ENCODE data around the gene RPL13A.

Gene RPL13A

DNA sequence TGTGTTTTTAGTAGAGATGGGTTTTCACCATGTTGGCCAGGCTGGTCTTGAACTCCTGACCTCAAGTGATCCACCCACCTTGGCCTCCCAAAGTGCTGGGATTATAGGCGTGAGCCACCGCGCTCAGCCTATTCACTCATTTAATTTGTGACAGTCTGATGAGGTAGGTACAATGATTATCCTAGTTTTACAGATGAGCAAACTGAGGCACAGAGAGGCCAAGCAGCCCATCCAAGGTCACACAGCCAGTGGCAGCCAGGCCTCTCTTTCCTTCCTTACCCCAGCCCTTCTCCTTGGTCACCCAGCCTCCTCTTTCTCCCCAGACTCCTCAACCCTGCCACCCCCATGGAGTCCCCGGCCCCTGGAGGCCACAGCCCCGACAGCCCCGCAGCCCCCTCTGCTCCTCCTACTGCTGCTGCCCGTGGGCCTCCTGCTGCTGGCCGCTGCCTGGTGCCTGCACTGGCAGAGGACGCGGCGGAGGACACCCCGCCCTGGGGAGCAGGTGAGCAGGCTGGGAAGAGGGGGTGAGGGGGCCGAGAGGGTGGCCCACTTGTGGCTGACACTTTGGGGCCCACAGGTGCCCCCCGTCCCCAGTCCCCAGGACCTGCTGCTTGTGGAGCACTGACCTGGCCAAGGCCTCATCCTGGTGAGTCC, 7.3 kb upstream of the RPL13A start:
- DNase-seq (ENCODE audit: low read depth in 4 of 4, low spot score in 1 of 4), result no peak

DNA sequence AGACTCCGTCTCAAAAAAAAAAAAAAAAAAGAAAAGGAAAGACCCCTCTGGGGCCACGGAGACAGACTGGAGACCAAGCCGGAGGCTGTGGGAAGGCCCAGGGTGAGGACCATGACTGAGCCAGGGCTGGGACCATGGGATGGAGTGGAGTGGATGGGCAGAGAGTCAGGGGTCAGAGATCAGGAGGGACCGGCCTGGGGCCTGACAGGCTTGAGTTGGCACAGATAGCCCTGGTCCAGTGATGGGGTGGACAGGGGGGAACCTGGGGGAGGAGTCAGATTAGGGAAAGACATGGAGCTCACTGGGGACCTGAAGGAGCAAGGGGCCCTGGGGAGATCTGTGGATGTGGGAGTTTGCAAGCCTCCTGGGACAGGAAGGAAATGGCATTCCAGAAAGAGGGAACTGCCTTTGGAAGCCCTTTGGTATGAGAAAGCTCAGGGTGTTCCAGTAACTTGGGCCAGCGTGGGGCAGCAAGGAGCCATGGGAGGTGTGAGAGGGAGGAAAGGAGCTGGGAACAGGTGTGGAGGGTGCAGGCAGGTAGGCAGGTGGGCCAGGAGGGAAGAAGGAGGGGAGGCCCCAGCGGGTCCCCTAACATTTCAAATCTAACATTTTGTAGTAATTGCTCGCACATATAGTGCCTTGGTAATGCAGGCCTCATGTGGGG, 6.3 kb upstream of the RPL13A start:
- no peak for DNase-seq (ENCODE audit: low read depth in 4 of 4, low spot score in 1 of 4)

DNA sequence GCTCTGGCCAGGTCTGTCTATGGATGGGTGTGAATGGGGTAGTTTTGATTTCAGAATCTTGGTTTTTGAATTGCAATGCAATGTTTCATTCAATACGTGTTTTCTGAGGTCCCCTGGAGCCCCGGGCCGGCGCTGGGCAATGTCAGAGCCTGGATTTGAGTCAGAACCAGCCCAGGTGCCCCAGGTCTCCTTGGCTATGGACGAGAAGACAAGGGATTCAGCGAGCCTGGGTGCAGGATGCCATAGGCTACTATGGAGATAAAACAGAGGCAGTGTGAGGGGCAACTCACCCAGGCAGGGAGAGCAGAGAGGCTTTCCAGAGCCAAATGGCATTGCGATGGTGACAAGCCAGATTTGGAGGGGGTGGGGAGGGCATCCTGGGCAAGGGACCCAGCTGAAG, 1.2 kb upstream of the RPL13A start:
- DNase-seq (ENCODE audit: low read depth in 4 of 4, low spot score in 1 of 4), result no peak

DNA sequence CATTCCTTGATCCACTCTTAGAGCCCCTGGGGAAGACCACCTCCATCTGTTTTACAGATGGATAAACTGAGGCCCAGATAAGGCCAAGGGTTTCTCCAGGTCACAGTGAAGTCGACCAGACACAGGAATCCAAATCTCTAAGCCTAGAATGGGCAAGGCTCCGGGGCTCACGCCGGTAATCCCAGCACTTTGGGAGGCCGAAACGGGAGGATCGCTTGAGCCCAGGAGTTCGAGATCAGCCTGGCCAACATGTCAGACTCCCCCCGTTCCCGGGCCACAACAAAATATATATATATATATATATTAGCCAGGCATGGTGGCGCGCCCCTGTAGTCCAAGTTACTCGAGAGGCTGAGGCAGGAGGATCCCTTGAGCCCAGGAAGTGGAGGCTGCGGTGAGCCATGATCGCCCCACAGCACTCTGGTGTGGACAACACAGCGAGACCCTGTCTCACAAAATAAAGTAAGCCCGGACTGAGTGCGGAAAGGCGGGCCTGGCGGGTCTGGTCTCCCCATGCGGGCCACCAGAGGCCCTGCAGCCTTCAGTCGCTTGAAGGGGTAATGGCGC, 615 bp upstream of the RPL13A start:
- no peak for DNase-seq (ENCODE audit: low read depth in 4 of 4, low spot score in 1 of 4)

DNA sequence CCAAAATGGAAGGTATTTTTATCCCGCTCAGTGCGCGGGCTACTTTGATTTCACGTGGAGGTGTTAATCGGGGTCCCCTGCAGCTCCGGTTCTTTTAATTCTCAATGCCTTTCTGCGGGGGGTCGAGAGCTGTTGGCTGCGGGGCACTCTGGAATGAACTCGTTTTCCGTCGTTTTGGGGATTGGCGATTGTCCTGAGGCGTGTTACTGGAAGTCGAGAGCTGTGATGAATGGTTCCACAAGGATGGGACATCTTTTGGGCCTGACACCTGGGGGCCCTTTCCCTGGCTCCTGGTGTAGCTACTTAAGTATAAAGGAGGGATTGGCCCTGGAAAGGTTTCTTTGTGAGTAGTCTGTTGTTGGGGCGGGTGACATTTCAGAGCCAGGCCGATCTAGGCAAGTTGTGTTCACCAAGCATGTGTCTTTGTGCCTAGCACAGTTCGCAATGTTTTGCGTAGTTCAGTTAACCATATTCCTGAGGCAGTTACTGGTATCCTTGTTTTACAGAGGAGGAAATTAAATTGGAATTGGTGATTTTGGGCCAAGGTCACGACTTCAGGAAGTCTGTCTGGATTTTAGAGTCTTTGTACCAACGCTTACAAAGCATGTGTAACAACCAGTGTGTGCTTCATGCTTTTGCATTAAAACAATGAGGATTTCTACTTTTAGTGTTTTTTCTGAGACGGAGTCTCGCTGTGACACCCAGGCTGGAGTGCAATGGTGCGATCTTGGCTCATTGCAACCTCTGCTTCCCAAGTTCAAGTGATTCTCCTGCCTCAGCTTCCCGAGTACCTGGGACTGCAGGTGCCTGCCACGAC, 846 bp downstream of the RPL13A start:
- DNase-seq (ENCODE audit: low read depth in 4 of 4, low spot score in 1 of 4), result no peak

DNA sequence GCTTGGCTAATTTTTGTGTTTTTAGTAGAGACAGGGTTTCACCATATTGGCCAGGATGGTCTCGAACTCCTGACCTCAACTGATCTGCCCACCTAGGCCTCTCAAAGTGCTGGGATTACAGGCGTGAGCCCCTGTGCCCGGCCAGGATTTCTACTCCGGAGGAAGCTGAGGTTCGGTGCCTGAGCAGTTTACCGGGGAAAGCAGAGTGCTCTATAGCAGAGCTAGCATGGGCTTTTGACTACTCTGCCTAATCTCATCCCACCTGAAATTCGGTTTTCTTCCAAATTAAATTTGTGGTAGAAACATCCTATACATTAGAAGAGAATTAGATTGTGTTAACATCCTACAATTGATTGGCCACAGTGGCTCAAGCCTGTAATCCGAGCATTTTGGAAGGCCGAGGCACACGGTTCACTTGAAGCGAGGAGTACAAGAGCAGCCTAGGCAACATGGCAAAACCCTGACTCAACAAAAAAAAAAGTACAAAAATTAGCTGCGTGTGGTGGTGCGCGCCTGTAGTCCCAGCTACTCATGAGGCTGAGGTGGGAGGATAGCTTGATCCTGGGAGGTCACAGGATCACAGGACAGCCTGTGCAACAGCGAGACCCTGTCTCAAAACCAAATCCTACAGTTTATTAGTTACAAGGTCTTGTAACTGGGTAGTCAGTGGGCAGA, 1.6 kb downstream of the RPL13A start:
- no peak for DNase-seq (ENCODE audit: low read depth in 4 of 4, low spot score in 1 of 4)

DNA sequence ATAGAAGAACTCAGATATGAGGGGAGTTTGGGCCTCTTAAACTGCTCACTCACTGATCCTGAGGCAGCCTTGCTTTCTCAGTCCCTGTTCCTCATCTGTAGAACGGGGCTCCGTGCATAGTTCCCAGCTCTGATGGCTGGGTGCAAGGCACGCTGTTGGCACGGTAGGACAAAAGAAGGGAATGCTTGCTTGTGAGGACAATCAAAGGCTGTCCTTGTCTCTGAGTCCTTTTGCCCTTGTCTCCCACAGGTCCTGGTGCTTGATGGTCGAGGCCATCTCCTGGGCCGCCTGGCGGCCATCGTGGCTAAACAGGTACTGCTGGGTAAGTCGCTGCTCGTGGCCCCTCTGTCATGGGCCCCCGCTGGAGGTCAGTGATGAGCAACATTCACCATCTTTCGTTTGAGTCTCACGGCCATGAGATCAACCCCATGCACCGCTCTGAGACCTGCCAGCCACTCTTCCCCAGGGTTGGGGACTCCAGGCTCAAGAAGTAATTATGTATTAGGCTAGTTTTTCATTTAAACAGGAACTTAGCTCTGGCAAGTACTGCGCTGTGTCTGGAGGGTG, 2.3 kb downstream of the RPL13A start:
- DNase-seq (ENCODE audit: low read depth in 4 of 4, low spot score in 1 of 4), result peak in 1 of 4 experiments; percentile 23

DNA sequence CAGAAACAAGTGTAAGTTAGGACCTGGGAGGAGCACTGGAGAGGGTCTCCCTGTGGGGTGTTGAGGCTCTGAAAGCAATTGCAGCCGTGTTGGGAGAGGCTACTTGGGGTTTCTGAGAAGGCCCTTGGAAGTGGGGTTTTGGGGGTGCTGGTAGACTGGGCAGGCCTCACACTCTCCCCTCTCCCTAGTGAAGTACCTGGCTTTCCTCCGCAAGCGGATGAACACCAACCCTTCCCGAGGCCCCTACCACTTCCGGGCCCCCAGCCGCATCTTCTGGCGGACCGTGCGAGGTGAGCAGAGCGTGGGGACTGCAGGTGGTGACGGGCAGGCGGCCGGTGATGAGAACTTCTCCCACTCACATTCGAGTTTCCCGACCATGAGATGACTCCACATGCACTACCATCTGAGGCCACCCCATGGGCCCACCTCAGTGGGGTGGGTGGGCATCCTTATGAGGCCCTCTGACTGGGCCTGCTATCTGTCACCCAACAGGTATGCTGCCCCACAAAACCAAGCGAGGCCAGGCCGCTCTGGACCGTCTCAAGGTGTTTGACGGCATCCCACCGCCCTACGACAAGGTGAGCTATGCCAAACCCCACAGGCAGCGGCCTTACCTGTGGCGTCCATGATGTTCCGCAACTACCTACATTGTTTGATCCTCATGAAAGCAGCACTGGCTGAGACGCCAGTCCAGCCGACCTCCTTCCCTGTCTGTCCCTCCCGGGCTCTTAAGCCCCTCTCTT, 3.0 kb downstream of the RPL13A start:
- DNase-seq (ENCODE audit: low read depth in 4 of 4, low spot score in 1 of 4), result no peak

DNA sequence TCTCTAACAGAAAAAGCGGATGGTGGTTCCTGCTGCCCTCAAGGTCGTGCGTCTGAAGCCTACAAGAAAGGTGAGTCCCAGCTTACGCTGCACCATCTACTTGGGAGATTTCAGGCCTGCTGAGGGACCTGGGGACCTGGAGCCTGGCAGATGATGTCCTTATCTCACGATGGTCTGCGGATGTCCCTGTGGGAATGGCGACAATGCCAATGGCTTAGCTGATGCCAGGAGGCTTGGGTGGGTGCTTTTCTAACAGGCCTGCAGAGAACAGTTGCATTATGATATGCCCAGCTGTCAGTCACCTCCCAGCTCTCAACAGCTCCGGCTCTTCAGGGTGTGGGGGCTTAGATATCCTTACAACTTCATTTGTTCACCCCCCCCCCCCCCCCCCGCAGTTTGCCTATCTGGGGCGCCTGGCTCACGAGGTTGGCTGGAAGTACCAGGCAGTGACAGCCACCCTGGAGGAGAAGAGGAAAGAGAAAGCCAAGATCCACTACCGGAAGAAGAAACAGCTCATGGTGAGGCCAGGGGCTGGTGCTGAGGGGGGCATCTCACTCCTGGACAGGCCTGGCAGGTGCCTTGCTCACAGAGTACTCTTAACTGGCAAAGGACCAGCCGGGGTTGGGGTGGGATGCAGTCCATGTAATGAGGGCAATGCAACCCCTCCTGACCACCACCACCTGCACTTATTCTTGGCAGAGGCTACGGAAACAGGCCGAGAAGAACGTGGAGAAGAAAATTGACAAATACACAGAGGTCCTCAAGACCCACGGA, 3.8 kb downstream of the RPL13A start:
- no peak for DNase-seq (ENCODE audit: low read depth in 4 of 4, low spot score in 1 of 4)

DNA sequence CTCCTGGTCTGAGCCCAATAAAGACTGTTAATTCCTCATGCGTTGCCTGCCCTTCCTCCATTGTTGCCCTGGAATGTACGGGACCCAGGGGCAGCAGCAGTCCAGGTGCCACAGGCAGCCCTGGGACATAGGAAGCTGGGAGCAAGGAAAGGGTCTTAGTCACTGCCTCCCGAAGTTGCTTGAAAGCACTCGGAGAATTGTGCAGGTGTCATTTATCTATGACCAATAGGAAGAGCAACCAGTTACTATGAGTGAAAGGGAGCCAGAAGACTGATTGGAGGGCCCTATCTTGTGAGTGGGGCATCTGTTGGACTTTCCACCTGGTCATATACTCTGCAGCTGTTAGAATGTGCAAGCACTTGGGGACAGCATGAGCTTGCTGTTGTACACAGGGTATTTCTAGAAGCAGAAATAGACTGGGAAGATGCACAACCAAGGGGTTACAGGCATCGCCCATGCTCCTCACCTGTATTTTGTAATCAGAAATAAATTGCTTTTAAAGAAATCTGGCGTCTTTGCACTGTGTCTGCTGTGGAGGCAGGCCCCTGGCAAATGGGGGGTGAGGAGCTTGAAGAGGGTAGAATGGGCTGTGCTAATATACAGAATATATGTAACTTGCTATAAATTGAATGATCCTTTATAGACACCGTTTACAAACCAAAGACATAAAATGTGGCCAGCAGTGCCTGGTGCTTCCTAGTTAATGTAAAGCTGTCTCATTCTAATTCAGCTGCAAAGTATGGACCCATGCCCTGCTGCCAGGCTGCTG, 4.6 kb downstream of the RPL13A start:
- DNase-seq (ENCODE audit: low read depth in 4 of 4, low spot score in 1 of 4), result no peak

DNA sequence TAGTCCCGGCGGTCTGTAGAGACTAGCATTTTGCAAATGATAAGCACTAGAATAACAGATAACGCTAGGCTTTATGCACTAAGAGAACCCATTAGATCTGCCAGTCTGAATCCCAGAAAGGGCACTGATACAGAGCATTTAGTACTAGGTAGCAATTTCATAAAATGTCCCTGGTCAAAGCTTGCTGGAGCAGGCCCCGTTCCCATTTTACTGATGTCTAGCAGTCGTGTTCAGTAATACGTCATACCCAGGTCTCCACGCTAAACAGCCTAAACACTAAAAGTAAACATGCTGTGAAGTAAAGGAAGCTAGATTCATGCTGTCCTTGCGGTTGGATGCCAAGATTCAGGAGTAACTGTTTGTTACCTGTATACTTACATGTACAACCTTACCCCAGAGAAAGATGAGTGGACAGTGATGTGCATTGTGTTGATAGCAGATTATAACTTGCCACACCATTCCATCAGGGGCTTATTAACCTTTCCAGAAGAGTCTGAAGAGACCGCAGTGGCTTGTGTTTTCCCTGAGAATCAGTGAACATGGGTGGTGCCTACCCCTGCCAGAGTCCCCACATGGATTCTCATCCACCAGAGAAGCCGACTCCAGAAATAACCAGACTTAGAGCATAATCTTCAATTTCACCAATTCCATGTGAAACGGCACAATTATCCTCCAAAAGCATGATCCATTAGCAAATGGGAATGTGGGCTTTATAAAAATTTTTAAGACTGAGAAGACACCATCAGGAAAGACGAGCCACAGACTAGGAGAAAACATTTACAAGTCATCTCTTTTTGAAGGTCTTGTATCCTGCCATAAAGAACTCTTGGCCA, 5.4 kb downstream of the RPL13A start:
- peak in 1 of 4 experiments; percentile 34 for DNase-seq (ENCODE audit: low read depth in 4 of 4, low spot score in 1 of 4)

DNA sequence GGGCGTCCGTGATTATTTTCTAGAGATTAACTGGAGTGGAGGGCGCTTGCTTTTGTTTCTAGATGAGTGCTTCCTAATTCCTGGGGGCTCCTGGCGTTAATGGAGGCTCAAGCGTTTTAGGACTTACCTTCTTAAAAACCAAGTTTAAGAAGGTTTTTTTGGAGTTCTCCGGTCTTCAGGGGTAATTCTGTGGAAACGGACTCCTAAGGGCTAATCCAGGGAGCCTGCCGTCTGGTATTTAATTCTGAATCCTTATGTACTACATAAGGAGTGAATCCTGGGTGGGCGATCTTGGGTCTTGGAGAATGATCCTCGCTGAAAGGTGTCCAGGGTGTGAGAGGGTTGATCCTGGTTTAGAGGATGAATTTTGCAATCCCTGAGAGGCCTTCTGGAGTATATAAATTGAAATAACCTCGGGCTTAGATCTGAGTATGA, 9.2 kb downstream of the RPL13A start:
- DNase-seq (ENCODE audit: low read depth in 4 of 4, low spot score in 1 of 4), result no peak

DNA sequence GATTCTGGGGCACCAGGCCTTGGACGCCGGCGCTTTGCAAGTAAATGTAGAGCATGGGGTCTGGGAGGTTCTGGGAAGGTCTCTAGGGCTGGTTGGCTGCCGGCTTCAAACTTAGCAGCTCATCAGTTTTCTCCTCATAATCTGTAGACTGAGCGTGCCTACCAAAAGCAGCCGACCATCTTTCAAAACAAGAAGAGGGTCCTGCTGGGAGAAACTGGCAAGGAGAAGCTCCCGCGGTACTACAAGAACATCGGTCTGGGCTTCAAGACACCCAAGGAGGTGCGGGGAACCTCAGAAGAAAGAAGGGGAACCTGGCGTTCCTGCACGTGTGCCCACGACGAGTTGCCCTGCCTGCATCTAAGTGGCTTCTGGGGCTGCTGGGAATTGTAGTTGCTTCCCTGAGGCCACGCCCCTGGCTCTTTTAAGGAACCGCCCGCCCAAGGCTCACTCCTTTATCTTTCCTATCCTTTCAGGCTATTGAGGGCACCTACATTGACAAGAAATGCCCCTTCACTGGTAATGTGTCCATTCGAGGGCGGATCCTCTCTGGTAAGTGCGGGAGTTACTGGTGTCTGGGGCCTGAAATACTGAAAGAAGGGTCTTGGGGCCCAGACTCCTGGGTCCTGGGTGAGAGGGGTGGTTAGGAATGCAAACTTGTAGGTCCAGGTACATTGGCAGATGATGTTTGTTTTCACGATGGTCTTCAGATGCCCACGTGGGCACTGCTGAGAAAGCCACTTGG, 9.8 kb downstream of the RPL13A start:
- DNase-seq (ENCODE audit: low read depth in 4 of 4, low spot score in 1 of 4), result peak in 2 of 4 experiments; percentile 67 to 68

DNA sequence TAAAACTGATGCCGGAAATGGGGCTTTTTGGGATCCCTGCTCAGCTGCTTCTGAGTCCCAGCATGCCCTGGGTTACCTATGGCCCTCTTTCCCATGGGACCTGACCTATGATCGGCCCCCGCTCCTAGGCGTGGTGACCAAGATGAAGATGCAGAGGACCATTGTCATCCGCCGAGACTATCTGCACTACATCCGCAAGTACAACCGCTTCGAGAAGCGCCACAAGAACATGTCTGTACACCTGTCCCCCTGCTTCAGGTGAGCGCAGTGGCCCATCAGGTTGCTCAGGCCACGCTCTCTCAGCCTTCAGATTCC, 10.3 kb downstream of the RPL13A start:
- no peak for DNase-seq (ENCODE audit: low read depth in 4 of 4, low spot score in 1 of 4)

DNA sequence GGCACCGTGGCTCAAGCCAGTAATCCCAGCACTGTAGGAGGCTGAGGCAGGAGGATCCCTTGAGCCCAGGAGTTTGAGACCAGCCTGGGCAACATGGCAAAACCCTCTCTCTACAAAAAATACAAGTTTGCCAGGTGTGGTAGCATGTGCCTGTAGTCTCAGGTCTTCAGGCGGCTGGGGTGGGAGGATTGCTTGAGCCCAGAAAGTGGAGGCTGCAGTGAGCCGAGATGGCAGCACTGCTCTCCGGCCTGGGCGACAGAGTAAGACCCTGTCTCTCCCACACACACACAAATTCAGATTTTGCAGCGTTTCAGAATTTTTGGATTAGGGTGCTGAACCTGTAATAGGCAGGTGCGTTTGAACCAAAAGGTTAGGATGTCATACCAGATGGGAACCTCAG, 11.1 kb downstream of the RPL13A start:
- DNase-seq (ENCODE audit: low read depth in 4 of 4, low spot score in 1 of 4), result no peak

DNA sequence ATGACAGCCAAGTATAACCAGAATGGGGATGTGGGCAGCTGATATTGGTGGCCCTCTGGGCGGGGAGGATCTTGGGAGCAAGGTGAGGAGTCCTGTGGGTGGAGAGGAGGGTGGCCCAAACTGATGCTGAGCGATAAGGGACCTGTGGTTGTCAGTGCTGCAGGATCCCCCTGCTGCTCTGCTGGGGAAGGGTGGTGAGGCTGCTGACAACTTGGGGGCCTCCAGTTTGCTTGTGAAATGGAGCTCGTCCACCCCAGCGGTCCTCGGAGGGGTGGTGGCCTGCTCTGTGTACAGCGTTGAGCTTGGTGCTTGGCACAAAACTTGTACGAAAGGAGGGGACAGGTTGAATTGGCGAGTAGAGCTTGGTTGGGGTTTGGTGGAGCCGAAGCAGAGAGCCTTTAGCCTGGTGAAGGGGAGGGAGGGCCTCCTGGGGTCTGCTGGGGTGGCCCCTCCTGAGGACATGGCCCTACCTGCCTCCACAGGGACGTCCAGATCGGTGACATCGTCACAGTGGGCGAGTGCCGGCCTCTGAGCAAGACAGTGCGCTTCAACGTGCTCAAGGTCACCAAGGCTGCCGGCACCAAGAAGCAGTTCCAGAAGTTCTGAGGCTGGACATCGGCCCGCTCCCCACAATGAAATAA, 11.7 kb downstream of the RPL13A start:
- peak in 1 of 4 experiments; percentile 25 for DNase-seq (ENCODE audit: low read depth in 4 of 4, low spot score in 1 of 4)

All from stimulated activated CD4-positive, alpha-beta T cell treated with anti-CD3 and anti-CD28 coated beads, Interleukin-1b, Interleukin-23, amount 100 ng/mL, for 24 hours (primary cell).